HEK293 (cell line): ENCODE measurements around the gene TANGO6.

Experiments used
- ATF2 ChIP-seq: fragments of 450-650 bp; formaldehyde crosslinking; IDR thresholded peaks from 2 replicates; pipeline ENCODE4 v1.5.1; 2016; ENCODE audit warnings: missing biosample characterization, missing genetic modification characterization, low read depth
- BCL11B ChIP-seq: fragments of 450-650 bp; formaldehyde crosslinking; IDR thresholded peaks from 2 replicates; pipeline ENCODE4 v1.5.1; 2016; ENCODE audit warnings: low read depth, missing biosample characterization, missing genetic modification characterization
- ELK4 ChIP-seq: IDR thresholded peaks from 2 replicates; pipeline ENCODE4 v1.6.1; 2011; ENCODE audit warnings: mild to moderate bottlenecking, low read depth, low read length, borderline replicate concordance
- KLF16 ChIP-seq: fragments of 450-650 bp; formaldehyde crosslinking; IDR thresholded peaks from 2 replicates; pipeline ENCODE4 v1.5.1; 2017; ENCODE audit warnings: missing biosample characterization, missing genetic modification characterization
- PATZ1 ChIP-seq: fragments of 450-650 bp; formaldehyde crosslinking; IDR thresholded peaks from 2 replicates; pipeline ENCODE4 v1.5.1; 2016; ENCODE audit warnings: missing biosample characterization, missing genetic modification characterization
- TRIM28 ChIP-seq: IDR thresholded peaks from 2 replicates; pipeline ENCODE4 v1.6.1; 2011; ENCODE audit warnings: low read length, control low read depth, borderline replicate concordance
- ZBTB1 ChIP-seq: fragments of 450-650 bp; formaldehyde crosslinking; IDR thresholded peaks from 2 replicates; pipeline ENCODE4 v1.5.1; 2016; ENCODE audit warnings: missing biosample characterization, missing genetic modification characterization
- ZBTB11 ChIP-seq: fragments of 450-650 bp; formaldehyde crosslinking; conservative IDR thresholded peaks from 2 replicates; pipeline ENCODE4 v1.5.1; 2016; ENCODE audit warnings: low read depth, missing biosample characterization, missing genetic modification characterization
- ZBTB20 ChIP-seq: fragments of 450-650 bp; formaldehyde crosslinking; IDR thresholded peaks from 2 replicates; pipeline ENCODE4 v1.5.1; 2016; ENCODE audit warnings: missing biosample characterization, missing genetic modification characterization
- ZBTB6 ChIP-seq: fragments of 450-650 bp; formaldehyde crosslinking; IDR thresholded peaks from 2 replicates; pipeline ENCODE4 v1.5.1; 2017; ENCODE audit warnings: missing biosample characterization, missing genetic modification characterization
- ZBTB8A ChIP-seq: fragments of 450-650 bp; formaldehyde crosslinking; IDR thresholded peaks from 2 replicates; pipeline ENCODE4 v1.5.1; 2016; ENCODE audit warnings: missing biosample characterization, missing genetic modification characterization
- ZNF148 ChIP-seq: fragments of 450-650 bp; formaldehyde crosslinking; IDR thresholded peaks from 2 replicates; pipeline ENCODE4 v1.5.0; 2017; ENCODE audit warnings: missing biosample characterization, missing genetic modification characterization, borderline replicate concordance
- ZNF18 ChIP-seq: fragments of 450-650 bp; formaldehyde crosslinking; IDR thresholded peaks from 2 replicates; pipeline ENCODE4 v1.5.1; 2016; ENCODE audit warnings: missing biosample characterization, missing genetic modification characterization
- ZNF202 ChIP-seq: fragments of 450-650 bp; formaldehyde crosslinking; IDR thresholded peaks from 2 replicates; pipeline ENCODE4 v1.5.1; 2016; ENCODE audit warnings: missing biosample characterization, missing genetic modification characterization, borderline replicate concordance
- ZNF324 ChIP-seq: fragments of 450-650 bp; formaldehyde crosslinking; IDR thresholded peaks from 2 replicates; pipeline ENCODE4 v1.5.1; 2016; ENCODE audit warnings: missing biosample characterization, missing genetic modification characterization
- ZNF366 ChIP-seq: fragments of 450-650 bp; formaldehyde crosslinking; conservative IDR thresholded peaks from 2 replicates; pipeline ENCODE4 v1.5.1; 2016; ENCODE audit warnings: missing biosample characterization, missing genetic modification characterization
- ZNF394 ChIP-seq: fragments of 450-650 bp; formaldehyde crosslinking; IDR thresholded peaks from 2 replicates; pipeline ENCODE4 v1.5.1; 2016; ENCODE audit warnings: missing biosample characterization, missing genetic modification characterization, mild to moderate bottlenecking, moderate library complexity, borderline replicate concordance
- ZNF423 ChIP-seq: fragments of 450-650 bp; formaldehyde crosslinking; IDR thresholded peaks from 2 replicates; pipeline ENCODE4 v1.5.1; 2016; ENCODE audit warnings: missing biosample characterization, missing genetic modification characterization
- ZNF580 ChIP-seq: fragments of 450-650 bp; formaldehyde crosslinking; IDR thresholded peaks from 2 replicates; pipeline ENCODE4 v1.5.1; 2016; ENCODE audit warnings: missing biosample characterization, missing genetic modification characterization
- ZNF777 ChIP-seq: fragments of 450-650 bp; formaldehyde crosslinking; IDR thresholded peaks from 2 replicates; pipeline ENCODE4 v1.5.1; 2017; ENCODE audit warnings: missing biosample characterization, missing genetic modification characterization, borderline replicate concordance
- ZNF830 ChIP-seq: fragments of 450-650 bp; IDR thresholded peaks from 2 replicates; pipeline ENCODE4 v1.5.0; 2018; ENCODE audit warnings: missing biosample characterization, missing genetic modification characterization, low read depth, mild to moderate bottlenecking, moderate library complexity
- ZSCAN5A ChIP-seq: fragments of 450-650 bp; formaldehyde crosslinking; IDR thresholded peaks from 2 replicates; pipeline ENCODE4 v1.5.1; 2016; ENCODE audit warnings: missing biosample characterization, missing genetic modification characterization

Gene TANGO6

GRCh38 chr16:68843482-68844210 lies at the start of gene TANGO6 (continued):
- TF ChIP-seq ZNF148 (tag by site-specific recombination) (no peak), PATZ1 (tag by site-specific recombination) (peak; percentile 83), ELK4 (no peak), ZNF777 (tag by site-specific recombination) (0 out of 2 replicates have a peak, but pooled peaks have one; percentile 59), ZNF18 (no peak), KLF16 (tag by site-specific recombination) (peak; percentile 86; the same call in 1 of the 2 replicates), ZBTB20 (peak; percentile 98), ZNF394 (0 out of 2 replicates have a peak, but pooled peaks have one; percentile 7), ZBTB8A (tag by site-specific recombination) (peak; percentile 92), TRIM28 (peak; percentile 74), ZNF830 (tag by site-specific recombination) (no peak), ZBTB11 (tag by site-specific recombination) (peak; percentile 91), ZNF324 (tag by site-specific recombination) (0 out of 2 replicates have a peak, but pooled peaks have one; percentile 68), ZBTB6 (peak; percentile 99), BCL11B (tag by site-specific recombination) (no peak), ZNF366 (no peak), ZNF202 (tag by site-specific recombination) (no peak), ZBTB1 (tag by site-specific recombination) (no peak), ATF2 (tag by site-specific recombination) (no peak), ZNF580 (0 out of 2 replicates have a peak, but pooled peaks have one; percentile 30), ZNF423 (no peak), ZSCAN5A (no peak; the same call in 1 of the 2 replicates)
